HepG2 (cell line): ENCODE measurements around the gene MRPL36. TPM values are rescaled to one million over a fixed set of nuclear protein-coding genes. Genes with fewer than 3 reads are reported as not detected.

Source experiments
- DZIP1 ChIP-seq: sonication (generic); formaldehyde crosslinking; IDR thresholded peaks from 2 replicates; pipeline ENCODE4 v1.5.0; 2020; ENCODE audit warnings: mild to moderate bottlenecking, missing genetic modification reagents
- KDM4B ChIP-seq: sonication (generic); formaldehyde crosslinking; IDR thresholded peaks from 2 replicates; pipeline ENCODE4 v1.4.0; 2020; ENCODE audit warnings: missing genetic modification reagents
- MLXIP ChIP-seq: sonication (generic); formaldehyde crosslinking; IDR thresholded peaks from 2 replicates; pipeline ENCODE4 v1.9.0; 2021; ENCODE audit warnings: missing genetic modification reagents, borderline replicate concordance
- PAX8 ChIP-seq: sonication (generic); formaldehyde crosslinking; IDR thresholded peaks from 2 replicates; pipeline ENCODE4 v1.8.0; 2022; ENCODE audit warnings: mild to moderate bottlenecking, missing genetic modification reagents, borderline replicate concordance
- PAXIP1 ChIP-seq: sonication (generic); formaldehyde crosslinking; conservative IDR thresholded peaks from 2 replicates; pipeline ENCODE4 v1.4.0; 2020; ENCODE audit warnings: mild to moderate bottlenecking, missing genetic modification reagents, moderate library complexity
- POGK ChIP-seq: sonication (generic); formaldehyde crosslinking; conservative IDR thresholded peaks from 2 replicates; pipeline ENCODE4 v1.8.0; 2022; ENCODE audit warnings: mild to moderate bottlenecking, moderate library complexity, missing genetic modification reagents
- U2AF2 ChIP-seq: fragments of 200-400 bp; formaldehyde crosslinking; IDR thresholded peaks from 2 replicates; pipeline ENCODE4 v1.6.1; 2017; ENCODE audit warnings: low read depth, mild to moderate bottlenecking, low read length
- ZNF501 ChIP-seq: sonication (generic); formaldehyde crosslinking; IDR thresholded peaks from 2 replicates; pipeline ENCODE4 v1.5.1; 2020; ENCODE audit warnings: mild to moderate bottlenecking, moderate library complexity, missing genetic modification reagents
- ZNF605 ChIP-seq: sonication (generic); formaldehyde crosslinking; IDR thresholded peaks from 2 replicates; pipeline ENCODE4 v1.8.0; 2022; ENCODE audit warnings: mild to moderate bottlenecking, missing genetic modification reagents
- ZNF879 ChIP-seq: sonication (generic); formaldehyde crosslinking; IDR thresholded peaks from 2 replicates; pipeline ENCODE4 v1.8.1; 2023; ENCODE audit warnings: missing genetic modification reagents
- polyA plus RNA-seq, 8 experiments: library from polyadenylated mRNA; depleted of rRNA in 3 of 8; stranded (reverse) in 7 of 8; unstranded in 1 of 8; fragments of >200 nt; fragmentation: Illumina TruSeq in 4 of 8; extraction: Trizol in 4 of 8; gene quantifications; 2 replicates each; pipeline versions ENCODE4 v1.2.1 to v1.2.3, GENCODE V29; 2011 to 2016; ENCODE audit warnings: low read depth in 4 of 8, missing spikeins in 1 of 8, mixed read lengths in 1 of 8; ENCODE audit not compliant: insufficient read depth in 1 of 8
- total RNA-seq, 5 experiments: library from RNA; depleted of rRNA; stranded (reverse); fragments of >200 nt; fragmentation: Illumina TruSeq; extraction: Trizol; gene quantifications; 2 replicates each; pipeline ENCODE4 v1.2.3, GENCODE V29; 2016; ENCODE audit warnings: low read depth in 1 of 5
- TF ChIP-seq, protein P1 (sequence below): sonication (generic); formaldehyde crosslinking; IDR thresholded peaks from 2 replicates; pipeline ENCODE4 v1.4.0; 2020; ENCODE audit warnings: missing genetic modification reagents

The MRPL36 gene
- total and polyA plus RNA-seq, 2 of the 13 experiments (the other 11 are each of a cell fraction or from before 2014, with no cell fraction given): 71.3 to 113 TPM

GRCh38 chr5:1793966-1794900 is 5.4 kb downstream of the MRPL36 start (continued):
- TF ChIP-seq MLXIP (CRISPR knock-in tag) (no peak), KDM4B (CRISPR knock-in tag) (no peak), PAXIP1 (no peak), DZIP1 (CRISPR knock-in tag) (no peak), U2AF2 (no peak), POGK (no peak), PAX8 (no peak), ZNF605 (CRISPR knock-in tag) (0 out of 2 replicates have a peak, but pooled peaks have one; percentile 39), ZNF501 (no peak), ZNF879 (CRISPR knock-in tag) (0 out of 2 replicates have a peak, but pooled peaks have one; percentile 75)
- TF ChIP-seq, protein P1, sequence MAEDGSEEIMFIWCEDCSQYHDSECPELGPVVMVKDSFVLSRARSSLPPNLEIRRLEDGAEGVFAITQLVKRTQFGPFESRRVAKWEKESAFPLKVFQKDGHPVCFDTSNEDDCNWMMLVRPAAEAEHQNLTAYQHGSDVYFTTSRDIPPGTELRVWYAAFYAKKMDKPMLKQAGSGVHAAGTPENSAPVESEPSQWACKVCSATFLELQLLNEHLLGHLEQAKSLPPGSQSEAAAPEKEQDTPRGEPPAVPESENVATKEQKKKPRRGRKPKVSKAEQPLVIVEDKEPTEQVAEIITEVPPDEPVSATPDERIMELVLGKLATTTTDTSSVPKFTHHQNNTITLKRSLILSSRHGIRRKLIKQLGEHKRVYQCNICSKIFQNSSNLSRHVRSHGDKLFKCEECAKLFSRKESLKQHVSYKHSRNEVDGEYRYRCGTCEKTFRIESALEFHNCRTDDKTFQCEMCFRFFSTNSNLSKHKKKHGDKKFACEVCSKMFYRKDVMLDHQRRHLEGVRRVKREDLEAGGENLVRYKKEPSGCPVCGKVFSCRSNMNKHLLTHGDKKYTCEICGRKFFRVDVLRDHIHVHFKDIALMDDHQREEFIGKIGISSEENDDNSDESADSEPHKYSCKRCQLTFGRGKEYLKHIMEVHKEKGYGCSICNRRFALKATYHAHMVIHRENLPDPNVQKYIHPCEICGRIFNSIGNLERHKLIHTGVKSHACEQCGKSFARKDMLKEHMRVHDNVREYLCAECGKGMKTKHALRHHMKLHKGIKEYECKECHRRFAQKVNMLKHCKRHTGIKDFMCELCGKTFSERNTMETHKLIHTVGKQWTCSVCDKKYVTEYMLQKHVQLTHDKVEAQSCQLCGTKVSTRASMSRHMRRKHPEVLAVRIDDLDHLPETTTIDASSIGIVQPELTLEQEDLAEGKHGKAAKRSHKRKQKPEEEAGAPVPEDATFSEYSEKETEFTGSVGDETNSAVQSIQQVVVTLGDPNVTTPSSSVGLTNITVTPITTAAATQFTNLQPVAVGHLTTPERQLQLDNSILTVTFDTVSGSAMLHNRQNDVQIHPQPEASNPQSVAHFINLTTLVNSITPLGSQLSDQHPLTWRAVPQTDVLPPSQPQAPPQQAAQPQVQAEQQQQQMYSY: no peak
